Rectal smooth muscle tissue (tissue), 1 donor: ENCODE measurements around the gene IFNL2.

Experiments
- H3K27ac ChIP-seq: one replicate; pipeline ENCODE4 v1.7.0; 2013; ENCODE audit warnings: low read depth, low read length, inconsistent platforms
- H3K27me3 ChIP-seq: one replicate; pipeline ENCODE4 v1.7.0; 2013; ENCODE audit warnings: low read length; ENCODE audit not compliant: control insufficient read depth, insufficient read depth
- H3K36me3 ChIP-seq: one replicate; pipeline ENCODE4 v1.7.0; 2013; ENCODE audit warnings: low read length; ENCODE audit not compliant: control insufficient read depth, insufficient read depth
- H3K4me1 ChIP-seq: one replicate; pipeline ENCODE4 v1.7.0; 2013; ENCODE audit warnings: low read length; ENCODE audit not compliant: control insufficient read depth, insufficient read depth
- H3K4me3 ChIP-seq: one replicate; pipeline ENCODE4 v1.7.0; 2013; ENCODE audit warnings: low read length
- H3K9ac ChIP-seq: one replicate; pipeline ENCODE4 v1.7.0; 2013; ENCODE audit warnings: low read length

The IFNL2 gene

DNA sequence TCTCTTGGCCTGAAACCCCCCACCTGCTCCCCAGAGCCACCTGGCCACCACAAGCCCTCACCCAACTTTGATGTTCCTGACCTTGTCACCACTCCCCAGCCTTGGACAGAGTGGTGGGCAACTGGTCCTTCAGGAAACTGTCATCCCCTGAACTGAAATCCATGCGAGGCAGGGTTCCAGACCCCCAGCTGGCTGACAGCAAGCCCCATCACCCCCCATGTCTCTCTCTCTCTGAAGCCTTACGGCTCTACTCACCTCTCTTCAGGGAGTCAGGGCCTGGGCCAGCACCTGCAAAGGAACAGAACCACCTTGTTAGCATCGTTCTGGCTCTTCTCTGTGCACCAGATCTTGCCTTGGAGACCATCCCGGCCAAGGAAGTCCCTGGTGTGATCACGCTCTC is 49.9 kb downstream of the IFNL2 start:
- H3K4me3 ChIP-seq: no peak overlapping the region

DNA sequence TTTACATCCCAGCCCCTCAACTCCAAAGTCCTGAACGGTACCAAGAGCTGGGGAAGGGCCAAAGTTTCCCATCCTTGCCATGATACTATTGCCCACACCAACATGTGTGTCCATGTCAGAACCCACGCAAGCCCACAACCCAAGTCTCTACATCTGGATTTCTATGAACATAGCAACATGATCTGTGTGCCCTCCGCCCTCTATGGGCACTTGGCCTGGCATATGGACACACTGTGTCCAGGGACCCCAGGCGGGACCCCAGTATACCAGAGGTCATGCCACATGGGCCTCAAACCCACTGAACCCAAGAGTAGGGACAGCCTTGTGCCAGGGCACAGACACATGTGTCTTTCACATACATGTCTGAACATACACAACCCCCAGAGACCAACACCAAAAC is 50.5 kb downstream of the IFNL2 start:
- no peaks in the 10 kb centered on the region for H3K27me3 ChIP-seq
- H3K4me3 ChIP-seq: no peak overlapping the region
- H3K27ac ChIP-seq: no peak overlapping the region
- no peak overlapping the region for H3K9ac ChIP-seq
- no peaks in the 10 kb centered on the region for H3K4me1 ChIP-seq
- no peaks in the 10 kb centered on the region for H3K36me3 ChIP-seq

More for the DNA sequence above, 49.9 kb downstream of the IFNL2 start:
- no peaks in the 10 kb centered on the region for H3K36me3 ChIP-seq
- H3K4me1 ChIP-seq: no peaks in the 10 kb centered on the region
- H3K27ac ChIP-seq: no peak overlapping the region
- no peaks in the 10 kb centered on the region for H3K27me3 ChIP-seq
- no peak overlapping the region for H3K9ac ChIP-seq

DNA sequence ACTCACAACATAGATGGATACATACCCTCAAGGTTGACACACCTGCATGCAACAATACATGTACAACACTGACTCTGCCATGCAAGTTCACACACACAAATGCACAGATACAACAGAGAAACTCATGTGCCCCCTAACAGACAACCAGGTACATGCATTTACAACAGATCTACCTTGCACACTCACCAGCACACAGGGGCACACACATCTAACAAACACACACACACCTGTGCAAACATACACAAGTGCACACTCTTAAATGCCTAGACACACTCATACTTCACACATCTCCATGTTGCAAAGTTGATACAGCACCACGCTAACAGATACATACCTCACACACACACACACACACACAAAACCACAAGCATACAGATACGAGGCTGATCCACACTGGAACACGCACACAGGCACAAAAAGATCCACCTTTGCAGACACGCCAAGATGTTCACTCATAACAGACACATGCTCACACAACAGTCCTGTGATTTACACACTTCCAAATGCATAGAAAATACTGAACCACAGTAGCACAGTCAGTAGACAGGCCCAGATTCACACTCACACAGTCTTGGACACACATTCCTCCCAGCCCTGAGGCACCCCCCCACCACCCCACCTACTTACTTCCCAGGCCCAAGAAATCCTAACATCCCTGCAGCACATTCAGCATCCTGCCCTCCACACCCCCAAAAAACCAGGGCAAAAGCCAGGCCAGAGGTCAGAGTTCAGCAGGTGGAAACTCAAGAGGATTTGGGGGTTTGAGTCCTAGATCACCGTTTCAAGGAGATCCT is 51.1 kb downstream of the IFNL2 start:
- no peak overlapping the region for H3K27ac ChIP-seq
- H3K27me3 ChIP-seq: no peaks in the 10 kb centered on the region
- no peaks in the 10 kb centered on the region for H3K36me3 ChIP-seq
- no peak overlapping the region for H3K9ac ChIP-seq
- no peaks in the 10 kb centered on the region for H3K4me1 ChIP-seq
- H3K4me3 ChIP-seq: no peak overlapping the region
